Heart right ventricle (tissue), 16 donors: Measurements from ENCODE around the gene KY. TPM values are rescaled to one million over a fixed set of nuclear protein-coding genes. Genes with fewer than 3 reads are reported as not detected.
A peak's percentile ranks its signal among the peaks of the same experiment; 100 is the strongest.

Experiments
- ATAC-seq, 8 donors: fragments of 200-7000 bp; cut with Tn5 transposase; one replicate each; pipeline ENCODE4 v1.9.1; 2020; ENCODE audit warnings: mild to moderate bottlenecking in 8 of 8, moderate library complexity in 8 of 8, moderate number of reproducible peaks in 1 of 8
- DNase-seq, 2 donors: peaks; one replicate each; pipeline ENCODE4 v3.0.0-alpha.2; 2020
- H3K27ac ChIP-seq, 10 donors: fragments of 200-600 bp; sonication (generic) in 2 of 10; one replicate each; pipeline versions ENCODE4 v1.5.0 to v1.8.0; 2020 to 2022; ENCODE audit warnings: mild to moderate bottlenecking in 3 of 10
- H3K27me3 ChIP-seq, 7 donors: fragments of 200-600 bp; one replicate each; pipeline ENCODE4 v1.8.0; 2021 to 2022; ENCODE audit warnings: mild to moderate bottlenecking in 2 of 7
- H3K36me3 ChIP-seq, 9 donors: fragments of 200-600 bp; sonication (generic) in 1 of 9; one replicate each; pipeline versions ENCODE4 v1.5.0 to v1.8.0; 2020 to 2022; ENCODE audit warnings: mild to moderate bottlenecking in 2 of 9
- H3K4me1 ChIP-seq, 9 donors: fragments of 200-600 bp; sonication (generic) in 1 of 9; one replicate each; pipeline versions ENCODE4 v1.5.0 to v1.8.0; 2020 to 2022; ENCODE audit warnings: mild to moderate bottlenecking in 4 of 9
- H3K4me3 ChIP-seq, 10 donors: fragments of 200-600 bp; sonication (generic) in 2 of 10; one replicate each; pipeline versions ENCODE4 v1.5.0 to v1.8.0; 2020 to 2022; ENCODE audit warnings: mild to moderate bottlenecking in 7 of 10, moderate library complexity in 2 of 10
- H3K9me3 ChIP-seq, 11 donors: fragments of 200-600 bp in 10 of 11; sonication (generic) in 2 of 11; one replicate each; pipeline versions ENCODE4 v1.5.0 to v1.8.0; 2013 to 2022; ENCODE audit warnings: mild to moderate bottlenecking in 2 of 11, control low read depth in 1 of 11, moderate library complexity in 1 of 11
- WGBS, 2 donors: extraction: QIAGEN DNeasy Blood & Tissue Kit; methylation state at CpG; one replicate each; pipeline ENCODE4 v1.1.7; 2013; ENCODE audit warnings: inconsistent platforms in 1 of 2; 5-methylcytosine and 5-hydroxymethylcytosine counted together
- intact Hi-C, 10 donors: fragments of 100-400 bp; cut with DNase I; formaldehyde crosslinking; loops; one replicate each; pipeline versions ENCODE4 v1.11.1 to v1.14.2; 2022
- polyA plus RNA-seq, 2 donors: library from polyadenylated mRNA; stranded (reverse); fragments of 200-250 nt; gene quantifications; one replicate each; pipeline ENCODE4 v1.2.3, GENCODE V29; 2013
- total RNA-seq, 10 donors: library from RNA; stranded (reverse); fragmentation: NEBNext Ultra II Directional in 3 of 10; extraction: Animal tissue kit (Norgen Biotek cat#: 25700) in 3 of 10; gene quantifications; one replicate each; pipeline versions ENCODE4 v1.2.1 to v1.2.4, GENCODE V29; 2021 to 2023
- TF ChIP-seq, protein P1 (sequence below), 9 donors: fragments of 200-600 bp; sonication (generic) in 2 of 9; IDR thresholded peaks; one replicate each; pipeline versions ENCODE4 v1.5.0 to v1.8.0; 2021 to 2022; ENCODE audit warnings: antibody characterized with exemption in 9 of 9, mild to moderate bottlenecking in 5 of 9, moderate library complexity in 1 of 9
- donor health status: Arrhythmogenic right ventricular cardiomyopathy.
- donor health status: ischemic (EF 13 %, LVEDD 7.1; RV severe dilation, severe dysfunction).
- donor health status: healthy with polysubstance abuse.
- donor health status: DM: no; HTN: yes; CAD: no.
- donor health status: DM: no; HTN: no; CAD: no.
- donor health status: ischemic (EF 25% LVEDD 6.9; RV normal size, moderate dysfunction).
- donor health status: ischemic (EF 25% LVEDD 5.7; RV mildly dilated, moderate dysfunction).
- donor health status: healthy.
- donor health status: DM: yes; HTN: yes; CAD: no.
- donor health status: Ischemic cardiomyopathy.
- donor health status: ischemic (EF 35%, LVEDD 5.7; RV mildly dilated, moderate dysfunction).
- donor health status: nonischemic (EF 11% LVEDD 7.7; RV severe dilation, severe dysfunction).
- donor health status: DM: yes; HTN: yes; CAD: no.
- donor health status: PGD.
- donor health status: ischemic (EF 29% LVEDD 5.4; RV normal size, mild dysfunction).
- donor health status: nonischemic (EF 23%, LVEDD 6.1; RV moderate dilation, normal function).

KY gene
- total and polyA plus RNA-seq, 12 donors, result 0.46 to 24.3 (median 8.2) TPM

DNA sequence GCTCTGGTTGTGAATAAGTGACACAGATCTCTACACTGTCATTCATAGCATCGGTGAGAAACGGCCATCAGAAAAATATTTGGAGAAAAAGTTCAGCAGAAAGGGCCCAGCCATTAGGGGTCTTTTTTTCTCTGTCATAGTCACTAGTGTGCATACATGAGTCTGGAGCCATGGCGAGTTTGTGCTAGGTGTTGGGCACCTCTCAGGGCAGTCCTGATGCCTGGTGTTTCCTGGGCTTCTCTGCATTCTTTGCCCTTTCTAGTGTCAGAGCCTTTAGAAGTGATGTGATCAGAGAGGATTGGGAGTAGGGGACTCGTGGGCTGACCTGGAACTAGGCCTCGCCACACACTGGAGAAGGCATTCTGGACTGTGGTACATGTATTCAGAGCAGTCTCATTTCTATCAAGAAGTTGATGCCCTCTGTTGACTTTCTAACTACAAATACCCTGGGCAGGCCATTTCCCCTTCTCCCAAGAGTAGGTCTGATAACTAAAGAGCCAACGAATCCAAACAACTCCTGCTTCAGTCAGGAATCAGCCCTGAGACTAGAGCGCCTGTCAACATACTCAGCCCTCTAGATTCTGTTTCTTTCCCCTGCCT lies 1.6 kb downstream of the KY start:
- Histone ChIP-seq H3K4me1 (peaks cover 7 to 53% (median 25%) of the 10 kb centered on the region in 9 donors), H3K9me3 (no peaks in the 10 kb centered on the region), H3K36me3 (no peaks in the 10 kb centered on the region), H3K27ac (peak overlapping the region in 8 of 10 donors; percentile 39 to 94 (median 89)), H3K27me3 (peaks cover 0 to 24% (median 5%) of the 10 kb centered on the region in 7 donors), H3K4me3 (peak overlapping the region in 4 of 10 donors; percentile 40 to 64 (median 62))
- TF ChIP-seq, protein P1, sequence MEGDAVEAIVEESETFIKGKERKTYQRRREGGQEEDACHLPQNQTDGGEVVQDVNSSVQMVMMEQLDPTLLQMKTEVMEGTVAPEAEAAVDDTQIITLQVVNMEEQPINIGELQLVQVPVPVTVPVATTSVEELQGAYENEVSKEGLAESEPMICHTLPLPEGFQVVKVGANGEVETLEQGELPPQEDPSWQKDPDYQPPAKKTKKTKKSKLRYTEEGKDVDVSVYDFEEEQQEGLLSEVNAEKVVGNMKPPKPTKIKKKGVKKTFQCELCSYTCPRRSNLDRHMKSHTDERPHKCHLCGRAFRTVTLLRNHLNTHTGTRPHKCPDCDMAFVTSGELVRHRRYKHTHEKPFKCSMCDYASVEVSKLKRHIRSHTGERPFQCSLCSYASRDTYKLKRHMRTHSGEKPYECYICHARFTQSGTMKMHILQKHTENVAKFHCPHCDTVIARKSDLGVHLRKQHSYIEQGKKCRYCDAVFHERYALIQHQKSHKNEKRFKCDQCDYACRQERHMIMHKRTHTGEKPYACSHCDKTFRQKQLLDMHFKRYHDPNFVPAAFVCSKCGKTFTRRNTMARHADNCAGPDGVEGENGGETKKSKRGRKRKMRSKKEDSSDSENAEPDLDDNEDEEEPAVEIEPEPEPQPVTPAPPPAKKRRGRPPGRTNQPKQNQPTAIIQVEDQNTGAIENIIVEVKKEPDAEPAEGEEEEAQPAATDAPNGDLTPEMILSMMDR (IDR thresholded peaks at IDR 0.05), result no peak
- intact Hi-C loops, result loop anchor here in 2 of 10 donors (5.0 to 10.0 kb wide), 2 partner anchors 48 to 106 kb away; no protein-coding TSS in a partner anchor
- ATAC-seq (no peak), DNase-seq (no peak)
- 70 to 71% methylated on average over 7 of the region's 7 CpGs for WGBS, 2 donors

DNA sequence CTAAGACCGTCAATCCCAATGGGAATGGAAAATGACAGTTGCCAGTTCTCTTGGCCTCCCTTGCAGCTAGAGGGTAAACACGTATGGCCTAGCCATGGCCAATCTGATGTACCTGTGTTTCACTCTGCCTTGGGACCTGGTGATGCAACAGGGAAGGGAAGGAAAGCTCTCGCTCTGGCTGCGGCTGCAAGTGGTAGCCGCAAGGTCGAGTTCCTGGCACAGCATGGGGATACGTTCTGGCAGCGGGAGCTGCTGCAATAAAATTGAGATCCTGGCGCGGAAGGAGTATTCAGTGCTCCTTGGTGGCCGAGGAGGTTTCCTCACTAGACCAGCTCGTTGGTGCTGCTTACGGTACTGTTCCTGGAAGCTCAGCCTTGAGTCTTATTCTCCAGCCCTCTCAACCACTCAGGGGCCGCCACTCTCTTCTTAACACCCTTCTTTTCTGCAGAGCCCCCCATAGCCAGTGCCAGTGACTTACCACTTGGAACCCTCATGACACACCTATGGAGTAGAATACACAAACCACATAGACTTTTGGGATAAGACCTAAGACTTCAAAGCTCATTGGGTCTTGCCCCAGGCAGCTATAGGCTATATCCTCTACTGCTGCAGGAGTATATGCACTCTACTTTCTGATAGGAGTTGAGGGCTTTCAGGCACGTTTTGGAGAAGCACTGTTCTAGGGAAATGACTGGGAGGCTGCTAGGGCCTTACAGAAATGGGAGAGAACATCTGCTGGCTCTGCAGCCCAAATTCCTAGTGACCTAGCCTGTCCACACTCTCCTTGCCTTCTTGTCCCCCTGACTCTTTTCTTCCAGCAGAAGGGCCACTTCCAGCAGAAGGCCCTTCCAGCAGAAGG lies 2.7 kb downstream of the KY start:
- intact Hi-C loops, result loop anchor here in 2 of 10 donors (5.0 to 10.0 kb wide), 2 partner anchors 49 to 107 kb away; no protein-coding TSS in a partner anchor
- Histone ChIP-seq H3K27me3 (peaks cover 0 to 24% (median 5%) of the 10 kb centered on the region in 7 donors), H3K4me3 (no peak overlapping the region), H3K36me3 (no peaks in the 10 kb centered on the region), H3K27ac (no peak overlapping the region), H3K4me1 (peaks cover 7 to 63% (median 29%) of the 10 kb centered on the region in 9 donors), H3K9me3 (no peaks in the 10 kb centered on the region)
- 86 to 89% methylated on average over 15 of the region's 15 CpGs for WGBS, 2 donors
- DNase-seq (no peak), ATAC-seq (no peak)
- TF ChIP-seq, protein P1 (IDR thresholded peaks at IDR 0.05), result no peak

DNA sequence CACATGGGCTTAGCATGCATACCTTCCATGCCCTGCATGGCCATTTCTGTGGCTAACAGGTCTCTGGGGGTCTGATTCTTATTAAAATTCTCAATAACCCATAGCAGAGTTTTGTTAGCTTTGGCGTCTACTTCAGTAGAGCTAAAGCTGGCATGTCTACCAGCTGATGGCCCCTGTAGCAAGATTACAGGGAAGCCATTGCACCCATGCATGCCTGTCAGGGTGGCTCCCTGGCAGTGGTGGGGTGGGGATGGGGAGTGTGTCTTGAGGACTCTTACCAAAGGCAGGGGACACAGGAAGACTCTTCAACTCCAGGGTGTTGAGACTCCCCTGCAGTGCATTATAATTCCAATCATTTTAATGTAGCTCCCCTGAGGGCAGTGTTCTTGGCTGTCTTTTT lies 4.7 kb downstream of the KY start:
- H3K4me3 ChIP-seq, result no peak overlapping the region
- DNase-seq (no peak), ATAC-seq (no peak)
- peak overlapping the region in 2 of 10 donors; percentile 19 to 77 for H3K27ac ChIP-seq
- peaks cover 0 to 15% (median 4%) of the 10 kb centered on the region in 7 donors for H3K27me3 ChIP-seq
- 73 to 82% methylated on average over 1 of the region's 1 CpG for WGBS, 2 donors
- H3K36me3 ChIP-seq, result no peaks in the 10 kb centered on the region
- TF ChIP-seq, protein P1 (IDR thresholded peaks at IDR 0.05), result no peak
- intact Hi-C loops, result loop anchor here in 2 of 10 donors (5.0 to 10.0 kb wide), 2 partner anchors 51 to 109 kb away; no protein-coding TSS in a partner anchor
- H3K4me1 ChIP-seq, result peaks cover 7 to 70% (median 31%) of the 10 kb centered on the region in 9 donors
- H3K9me3 ChIP-seq, result no peaks in the 10 kb centered on the region

DNA sequence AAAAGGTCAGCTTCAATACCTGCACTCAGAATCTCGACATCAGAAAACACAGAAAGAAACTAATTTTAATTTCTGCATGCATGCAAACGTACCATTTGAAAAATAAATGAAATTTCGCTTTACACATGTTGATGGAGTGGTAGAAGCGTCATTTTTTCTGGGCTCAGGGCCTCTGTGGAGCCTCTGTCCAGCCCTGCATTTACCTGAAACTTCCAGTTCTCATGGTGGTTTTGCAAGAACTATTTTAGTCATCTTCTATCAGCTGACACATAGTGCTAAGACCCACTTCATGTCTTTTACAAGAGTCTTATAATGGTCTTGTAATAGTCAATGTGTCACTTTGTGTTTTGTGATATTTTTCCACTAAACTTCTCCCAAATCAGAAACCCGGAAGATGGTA lies 5.3 kb downstream of the KY start:
- Histone ChIP-seq H3K36me3 (no peaks in the 10 kb centered on the region), H3K27ac (peak overlapping the region in 6 of 10 donors; percentile 38 to 77 (median 58)), H3K9me3 (no peaks in the 10 kb centered on the region), H3K4me3 (no peak overlapping the region), H3K4me1 (peaks cover 3 to 69% (median 31%) of the 10 kb centered on the region in 9 donors), H3K27me3 (peaks cover 0 to 10% (median 0%) of the 10 kb centered on the region in 7 donors)
- WGBS, 2 donors, result 86 to 87% methylated on average over 5 of the region's 5 CpGs
- no peak for DNase-seq
- intact Hi-C loops, result loop anchor here in 2 of 10 donors (5.0 to 10.0 kb wide), 2 partner anchors 52 to 109 kb away; no protein-coding TSS in a partner anchor
- TF ChIP-seq, protein P1 (IDR thresholded peaks at IDR 0.05), result no peak
- ATAC-seq, result no peak
